ENCODE measurements around the gene SACM1L.

- TF ChIP-seq CTCF (conservative IDR thresholded peaks at IDR 0.05; ENCODE audit: low read depth, low read length), result no peak
- no peak for TF ChIP-seq EZH2 (IDR thresholded peaks at IDR 0.05; ENCODE audit: low read length, unreplicated experiment)
- no peak for TF ChIP-seq EZH2phosphoT487 (IDR thresholded peaks at IDR 0.05; ENCODE audit: borderline replicate concordance, low read length)
Measured at GRCh38 chr3:45730409-45731154, 41.4 kb downstream of the SACM1L start.
